NCI-H146 treated with DMSO at 0.1 percent for 48 hours (cell line): ENCODE results near the gene CEP112.
"Not testable (repeated sequence)": the region's sequence is repeated elsewhere in the genome, so short reads cannot be mapped to it uniquely, and the experiment has no call there.

ENCODE experiments used
- DNase-seq: peaks from one replicate; lab custom pipeline; 2025; ENCODE audit not compliant: unreplicated experiment; lab: John Stamatoyannopoulos, UW

CEP112 gene

DNA sequence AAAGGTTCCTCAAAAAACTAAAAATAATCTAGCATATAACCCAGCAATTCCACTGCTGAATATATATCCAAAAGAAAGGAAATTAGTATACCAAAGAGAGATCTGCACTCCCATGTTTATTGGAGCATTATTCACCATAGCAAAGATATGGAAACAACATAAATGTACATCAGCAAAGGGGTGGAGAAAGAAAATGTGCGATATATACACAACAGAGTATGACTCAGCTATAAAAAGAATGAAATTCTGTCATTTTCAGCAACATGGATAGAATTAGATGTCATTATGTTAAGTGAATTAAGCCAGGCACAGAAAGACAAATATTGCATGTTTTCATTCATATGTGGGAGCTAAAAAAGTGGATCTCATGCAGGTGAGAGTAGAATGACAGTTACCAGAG is 350.8 kb downstream of the CEP112 start:
- no peak for DNase-seq

DNA sequence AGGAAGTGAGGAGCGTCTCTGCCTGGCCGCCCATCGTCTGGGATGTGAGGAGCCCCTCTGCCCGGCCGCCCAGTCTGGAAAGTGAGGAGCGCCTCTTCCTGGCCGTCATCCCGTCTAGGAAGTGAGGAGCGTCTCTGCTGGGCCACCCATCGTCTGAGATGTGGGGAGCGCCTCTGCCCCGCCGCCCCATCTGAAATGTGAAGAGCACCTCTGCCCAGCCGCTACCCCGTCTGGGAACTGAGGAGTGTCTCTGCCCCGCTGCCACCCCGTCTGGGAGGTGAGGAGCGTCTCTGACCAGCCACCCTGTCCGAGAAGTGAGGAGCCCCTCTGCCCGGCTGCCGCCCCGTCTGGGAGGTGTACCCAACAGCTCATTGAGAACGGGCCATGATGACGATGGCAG is 354.7 kb downstream of the CEP112 start:
- DNase-seq = not testable (repeated sequence)

DNA sequence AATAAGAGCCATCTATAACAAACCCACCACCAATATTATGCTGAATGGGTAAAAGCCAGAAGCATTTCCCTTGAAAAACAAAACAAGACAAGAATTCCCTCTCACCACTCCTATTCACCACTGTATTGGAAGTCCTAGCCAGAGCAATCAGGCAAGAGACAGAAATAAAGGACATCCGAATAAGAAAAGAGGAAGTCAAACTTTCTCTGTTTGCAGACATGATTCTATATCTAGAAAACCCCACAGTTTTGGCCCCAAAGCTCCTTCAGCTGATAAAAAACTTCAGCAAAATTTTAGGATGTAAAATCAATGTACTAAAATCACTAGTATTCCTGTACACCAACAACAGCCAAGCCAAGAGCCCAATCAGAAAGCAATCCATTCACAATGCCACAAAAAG is 358.7 kb downstream of the CEP112 start:
- no peak for DNase-seq

DNA sequence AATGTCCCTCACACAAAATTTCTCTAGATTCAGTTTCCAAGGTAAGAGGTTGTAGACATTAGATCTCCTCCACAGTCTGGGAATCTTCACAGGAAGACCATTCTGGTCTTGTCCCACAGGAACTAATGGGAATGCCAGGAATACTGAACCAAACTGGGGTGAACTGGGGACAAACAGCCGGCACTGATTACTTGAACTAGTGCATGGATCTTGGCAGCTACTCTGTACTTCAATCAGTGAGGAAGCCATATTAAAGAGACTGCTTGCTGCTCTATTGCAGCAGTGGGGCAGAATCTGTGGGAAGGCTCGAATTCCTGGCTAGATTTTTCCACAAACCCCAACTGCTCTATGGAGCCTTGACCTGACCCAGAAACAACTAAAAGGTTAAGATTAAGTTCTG is 361.6 kb downstream of the CEP112 start:
- DNase-seq = no peak

DNA sequence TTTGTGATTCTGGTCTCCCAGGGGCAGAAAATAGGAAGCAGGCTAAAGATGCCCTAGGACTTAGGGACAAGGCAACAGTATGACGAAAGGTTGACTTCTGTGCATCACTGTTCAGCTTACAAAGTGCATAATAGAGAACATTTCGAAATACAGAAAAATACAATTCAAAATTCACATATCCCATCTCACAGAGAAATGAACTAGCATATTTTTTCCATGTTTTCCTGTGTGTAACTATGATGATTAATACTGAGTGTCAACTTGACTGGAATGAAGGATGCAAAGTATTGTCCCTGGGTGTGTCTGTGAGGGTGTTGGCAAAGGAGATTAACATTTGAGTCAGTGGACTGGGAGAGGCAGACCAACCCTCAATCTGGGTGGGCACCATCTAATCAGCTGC is 365.4 kb downstream of the CEP112 start:
- not testable (repeated sequence) for DNase-seq

DNA sequence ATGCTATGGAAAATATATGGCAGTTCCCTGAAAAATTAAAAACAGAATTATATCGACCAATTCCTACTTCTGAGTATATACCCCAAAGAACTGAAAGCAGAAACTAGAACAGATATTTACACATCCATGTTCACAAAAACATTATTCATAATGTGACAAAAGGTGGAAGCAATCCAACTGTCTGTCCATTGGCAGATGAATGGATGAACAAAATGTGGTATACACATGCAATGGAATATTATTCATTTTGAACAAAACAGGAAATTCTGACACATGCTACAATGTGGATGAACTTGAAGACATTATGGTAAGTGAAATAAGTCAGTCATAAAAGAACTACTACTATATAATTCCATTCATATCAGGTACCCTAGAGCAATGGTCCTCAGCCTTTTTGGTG is 367.0 kb downstream of the CEP112 start:
- no peak for DNase-seq

DNA sequence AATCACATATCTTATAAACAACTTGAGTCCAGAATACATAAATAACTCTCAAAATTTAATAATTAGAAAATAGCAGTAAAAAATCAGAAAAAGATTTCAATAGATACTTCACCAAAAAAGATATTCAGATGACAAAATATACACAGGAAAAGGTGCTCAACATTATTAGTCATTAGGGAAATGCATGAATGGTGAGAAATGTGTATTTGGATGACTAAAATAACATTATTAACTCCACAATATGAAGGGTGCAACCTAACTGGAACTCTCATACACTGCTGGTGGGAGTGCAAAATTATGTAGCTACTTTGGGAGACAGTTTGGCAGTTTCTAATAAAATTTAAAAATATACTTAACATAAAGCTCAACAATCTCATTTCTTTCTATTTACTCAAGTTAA is 368.2 kb downstream of the CEP112 start:
- DNase-seq = no peak

DNA sequence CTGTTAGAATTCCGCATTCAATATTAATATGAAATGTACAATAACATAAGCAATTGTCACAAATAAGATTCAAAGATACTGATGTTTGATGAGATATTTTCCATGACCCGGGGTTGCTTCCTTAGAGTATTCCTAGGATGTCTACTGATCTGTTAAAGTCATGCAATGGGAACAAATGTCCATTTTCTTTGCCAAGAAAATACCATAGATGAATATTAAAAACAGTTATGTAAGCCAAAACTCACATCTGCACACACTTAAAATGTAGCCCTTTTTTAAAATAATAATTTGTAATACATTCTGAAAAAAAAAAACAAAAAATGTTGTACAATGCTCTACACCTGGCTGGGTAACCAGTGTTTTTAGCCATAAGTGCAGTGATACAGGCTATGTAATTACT is 371.1 kb downstream of the CEP112 start:
- DNase-seq = no peak

DNA sequence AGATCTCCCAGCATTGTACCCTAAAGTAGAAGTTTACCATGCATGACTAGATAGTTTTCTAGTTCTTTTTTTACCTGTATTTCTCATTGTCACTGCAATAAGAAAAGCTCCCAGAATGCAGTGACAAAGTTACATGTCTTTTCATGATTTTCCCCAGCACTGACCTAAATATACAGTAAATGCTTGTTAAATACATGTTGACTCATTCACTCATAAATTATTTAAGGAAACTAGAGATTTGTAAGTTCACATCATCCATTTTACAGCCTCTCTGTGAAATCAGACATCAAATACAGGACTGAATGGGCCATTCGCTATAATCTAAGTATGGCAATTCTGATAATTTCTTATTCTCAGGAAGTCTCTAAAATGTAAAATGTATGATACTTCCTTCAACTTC is 371.6 kb downstream of the CEP112 start:
- no peak for DNase-seq

DNA sequence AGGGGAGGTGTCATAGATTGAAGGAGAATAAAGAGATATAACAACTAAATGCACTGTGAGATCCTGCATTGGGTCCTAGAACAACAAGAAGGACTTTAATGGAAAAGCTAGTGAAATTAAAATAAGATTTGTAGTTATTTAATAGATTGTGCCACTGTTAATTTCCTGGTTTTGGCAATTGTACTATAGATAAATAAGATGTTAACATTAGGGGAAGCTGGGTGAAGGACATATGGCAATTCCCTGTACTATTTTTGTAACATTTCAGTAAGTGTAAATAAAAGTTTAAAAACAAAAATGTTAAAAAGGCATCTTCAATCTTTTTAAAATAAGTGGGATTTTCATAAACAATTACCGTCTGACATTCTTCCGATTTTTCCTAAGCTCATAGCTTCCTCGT is 372.1 kb downstream of the CEP112 start:
- DNase-seq = no peak

DNA sequence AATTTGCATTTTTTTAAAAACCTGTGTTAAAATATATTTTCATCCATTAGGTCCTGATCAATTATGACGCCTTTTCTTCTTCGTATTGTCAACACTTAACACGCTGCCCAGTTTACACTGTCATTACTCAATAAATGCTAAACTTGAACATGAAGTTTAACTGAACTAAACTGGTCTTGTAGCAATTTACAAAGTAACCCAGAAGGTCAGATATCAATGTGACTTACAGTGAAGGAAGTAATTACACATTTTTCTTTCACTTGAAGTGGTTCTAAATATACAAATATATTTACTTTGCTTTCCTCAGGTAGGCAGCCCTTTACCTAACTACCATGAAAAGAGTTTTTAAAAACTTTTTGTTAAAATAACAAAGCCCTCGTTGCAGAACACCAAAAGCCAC is 374.0 kb downstream of the CEP112 start:
- DNase-seq = no peak

DNA sequence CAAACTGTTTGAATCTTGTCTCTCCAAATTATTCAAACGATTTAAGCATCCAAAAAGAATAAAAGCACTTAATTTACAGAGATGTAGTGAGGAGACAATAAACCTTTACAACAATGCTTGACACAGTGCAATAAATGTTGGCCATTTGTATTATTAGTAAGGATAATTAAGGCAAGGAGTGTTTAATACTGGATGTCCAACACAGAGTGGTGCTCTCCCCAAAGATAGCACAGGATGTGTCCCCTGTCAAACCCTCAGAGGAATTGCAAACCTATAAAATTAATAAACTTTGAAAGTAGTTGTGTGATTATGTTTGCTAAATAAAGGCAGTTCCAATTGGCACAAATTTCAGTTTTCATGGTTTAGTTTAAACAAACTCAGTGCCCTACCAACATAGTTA is 377.5 kb downstream of the CEP112 start:
- no peak for DNase-seq

DNA sequence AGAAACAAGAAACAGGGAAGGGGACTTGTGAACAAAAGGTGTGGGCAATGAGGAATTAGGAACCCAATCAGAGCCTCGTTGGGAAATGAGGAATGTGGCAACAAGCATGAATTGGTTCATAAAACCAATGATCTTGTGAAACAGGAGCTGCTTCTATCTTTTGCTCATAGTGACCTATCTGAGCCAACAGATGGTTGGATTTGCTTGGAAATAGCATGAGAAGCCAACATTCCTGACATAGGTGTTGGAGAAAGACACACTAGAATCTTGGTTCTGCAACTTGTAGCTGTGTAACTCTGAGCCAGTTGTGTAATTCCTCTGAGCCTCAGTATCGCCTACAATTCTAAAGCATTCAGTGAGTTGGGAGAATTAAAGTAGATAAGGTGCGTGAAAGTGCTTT is 378.6 kb downstream of the CEP112 start:
- no peak for DNase-seq

DNA sequence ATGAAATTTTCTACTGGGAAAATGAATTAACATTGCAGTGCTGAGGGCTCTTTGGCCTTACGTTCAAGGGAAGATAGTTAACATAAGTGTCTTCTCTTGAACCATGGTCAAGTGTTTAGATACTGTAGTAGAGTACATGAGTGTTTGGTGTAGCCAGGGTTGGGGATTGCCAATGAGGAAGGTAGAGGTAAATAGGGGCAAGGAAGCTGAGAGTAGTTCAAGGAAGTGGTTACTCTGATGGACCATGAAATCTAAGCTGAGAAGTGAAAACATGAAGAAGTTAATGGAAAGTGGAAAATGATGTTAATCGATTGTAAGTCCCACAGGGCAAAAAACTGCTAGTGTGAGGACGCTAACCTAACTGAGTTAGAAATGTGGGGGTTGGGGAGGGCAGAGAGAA is 380.9 kb downstream of the CEP112 start:
- DNase-seq = no peak

DNA sequence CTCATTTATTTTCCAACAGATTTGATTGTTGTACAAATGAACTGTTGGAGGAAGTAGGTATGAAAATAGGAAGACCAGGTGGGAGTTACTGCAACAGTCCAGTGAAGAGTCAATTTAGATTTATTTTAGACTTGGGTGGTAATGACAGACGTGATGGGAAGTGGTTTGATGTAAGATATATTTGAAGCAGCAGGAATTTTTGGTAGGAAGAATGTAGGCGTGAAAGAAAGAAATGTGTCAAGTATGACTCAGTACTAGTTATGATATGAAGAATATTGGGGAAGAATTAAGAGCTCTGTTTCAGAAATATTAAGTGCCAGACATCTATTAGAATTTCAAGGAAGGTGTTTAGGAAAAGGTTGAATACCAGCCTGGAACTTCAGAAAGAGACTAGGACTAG is 382.6 kb downstream of the CEP112 start:
- DNase-seq = no peak

DNA sequence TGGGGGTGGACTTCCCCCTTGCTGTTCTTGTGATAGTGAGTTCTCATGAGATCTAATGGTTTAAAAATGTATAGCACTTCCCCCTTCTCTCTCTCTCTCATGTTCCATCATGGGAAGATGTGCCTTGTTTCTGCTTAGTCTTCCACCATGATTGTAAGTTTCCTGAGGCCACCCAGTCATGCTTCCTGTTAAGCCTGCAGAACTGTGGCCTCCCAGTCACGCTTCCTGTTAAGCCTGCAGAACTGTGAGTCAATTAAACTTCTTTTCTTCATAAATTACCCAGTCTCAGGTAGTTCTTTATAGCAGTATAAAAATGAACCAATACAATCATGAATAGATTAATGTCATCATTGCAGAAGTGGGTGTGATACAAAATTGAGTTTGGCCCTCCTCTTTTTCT is 383.4 kb downstream of the CEP112 start:
- DNase-seq = not testable (repeated sequence)

DNA sequence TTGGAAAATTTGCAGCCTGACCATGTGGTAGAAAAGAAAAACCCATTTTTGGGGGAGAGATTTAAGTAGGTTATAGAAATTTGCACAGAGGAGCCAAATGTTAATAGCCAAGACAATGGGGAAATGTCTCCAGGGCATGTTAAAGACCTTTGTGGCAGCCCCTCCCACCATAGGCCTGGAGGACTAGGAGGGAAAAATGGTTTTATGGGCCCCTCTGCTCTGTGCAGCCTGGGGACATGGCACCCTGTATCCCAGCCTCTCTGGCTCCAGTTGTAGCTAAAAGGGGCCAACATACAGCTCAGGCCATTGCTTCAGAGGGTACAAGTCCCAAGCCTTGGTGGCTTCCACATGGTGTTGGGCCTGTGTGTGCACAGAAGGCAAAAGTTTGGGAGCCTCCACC is 384.6 kb downstream of the CEP112 start:
- DNase-seq = no peak

DNA sequence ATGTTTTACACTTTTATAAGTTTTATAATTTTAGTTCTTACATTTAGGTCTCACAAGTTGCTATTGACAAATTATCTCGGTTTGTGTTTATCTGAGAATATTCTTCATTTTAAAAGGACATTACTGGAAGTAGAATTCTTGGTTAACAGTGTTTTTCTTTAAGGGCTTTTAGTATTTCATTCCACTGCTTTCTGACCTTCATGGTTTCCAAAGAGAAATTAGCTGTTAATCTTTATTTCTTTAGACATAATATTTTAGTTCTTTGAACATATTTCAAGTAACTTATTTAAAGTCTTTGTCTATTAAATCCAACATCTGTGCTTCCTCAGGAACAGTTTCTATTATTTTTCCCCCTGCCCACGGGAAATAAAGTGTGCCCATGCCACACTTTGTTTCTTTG is 390.4 kb downstream of the CEP112 start:
- DNase-seq = no peak

DNA sequence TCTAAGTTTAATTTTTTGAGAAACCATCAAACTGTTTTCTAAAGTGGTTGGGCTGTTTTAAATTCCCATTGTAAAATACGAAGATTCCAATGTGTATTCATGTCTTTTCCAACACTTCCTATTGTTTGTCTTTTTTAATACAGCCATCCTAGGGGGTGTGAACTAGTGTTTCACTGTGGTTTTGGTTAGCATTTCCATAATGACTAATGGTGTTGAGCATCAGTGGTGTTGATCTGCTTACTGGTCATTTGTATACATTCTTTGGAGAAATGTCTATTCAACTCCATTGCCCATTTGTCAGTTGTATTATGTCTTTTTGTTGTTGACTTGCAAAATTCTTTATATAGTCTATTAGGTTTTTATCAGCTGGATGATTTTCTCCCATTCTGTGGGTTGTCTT is 391.3 kb downstream of the CEP112 start:
- DNase-seq = no peak

DNA sequence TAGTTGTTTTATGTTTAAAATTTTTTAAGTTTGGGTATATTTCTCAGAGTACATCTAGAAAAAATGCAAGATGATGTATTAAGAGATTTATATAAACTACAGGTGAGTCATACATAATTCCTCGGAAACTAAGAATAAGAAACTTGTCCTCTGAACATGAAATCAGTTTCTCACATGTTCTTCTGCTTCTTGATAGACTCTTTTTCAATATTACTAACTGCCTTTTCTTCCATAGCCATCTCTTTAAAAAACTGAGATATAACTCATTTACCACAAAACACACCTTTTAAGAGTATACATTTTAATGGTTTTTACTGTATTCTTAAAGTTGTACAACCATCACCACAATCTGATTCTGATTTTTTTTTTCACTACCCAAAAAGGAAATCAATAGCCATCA is 392.1 kb downstream of the CEP112 start:
- DNase-seq = no peak

DNA sequence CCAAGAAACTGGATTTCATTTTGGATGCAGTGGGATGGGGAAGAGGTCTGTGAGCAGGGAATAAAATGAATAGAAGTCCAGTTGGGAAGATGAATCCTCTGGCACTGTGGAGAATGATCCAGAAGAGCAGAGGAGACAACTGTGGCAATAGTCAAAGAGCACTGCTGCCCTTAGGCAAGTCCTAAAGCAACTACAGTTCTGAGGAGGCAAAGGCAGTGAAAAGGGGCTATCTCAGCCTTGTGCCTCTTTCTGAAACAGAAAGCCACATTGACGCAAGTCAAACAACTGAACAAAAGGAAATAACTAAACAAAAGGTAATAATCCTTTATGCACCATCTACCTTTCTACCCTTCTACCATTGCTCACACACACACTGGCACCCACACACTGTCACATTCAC is 392.5 kb downstream of the CEP112 start:
- DNase-seq = no peak

DNA sequence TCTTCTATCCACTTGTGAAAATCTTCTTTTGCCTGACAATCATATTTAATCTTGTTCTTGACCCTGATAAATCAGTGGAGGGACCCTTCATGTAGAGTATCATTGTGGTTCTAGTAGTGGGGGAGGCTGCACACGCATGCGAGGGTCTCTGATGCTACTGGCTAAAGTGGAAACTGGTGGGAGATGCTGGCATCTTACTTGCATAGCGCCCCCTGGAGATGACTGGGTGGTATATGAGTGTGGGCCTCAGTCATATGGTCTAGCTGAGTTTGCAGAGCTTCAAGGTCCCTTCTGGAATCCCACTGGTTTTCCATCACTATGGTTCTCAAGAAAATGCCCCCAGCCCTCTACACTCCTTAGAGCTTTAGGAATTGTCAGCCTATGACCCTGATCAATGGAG is 394.1 kb downstream of the CEP112 start:
- no peak for DNase-seq

DNA sequence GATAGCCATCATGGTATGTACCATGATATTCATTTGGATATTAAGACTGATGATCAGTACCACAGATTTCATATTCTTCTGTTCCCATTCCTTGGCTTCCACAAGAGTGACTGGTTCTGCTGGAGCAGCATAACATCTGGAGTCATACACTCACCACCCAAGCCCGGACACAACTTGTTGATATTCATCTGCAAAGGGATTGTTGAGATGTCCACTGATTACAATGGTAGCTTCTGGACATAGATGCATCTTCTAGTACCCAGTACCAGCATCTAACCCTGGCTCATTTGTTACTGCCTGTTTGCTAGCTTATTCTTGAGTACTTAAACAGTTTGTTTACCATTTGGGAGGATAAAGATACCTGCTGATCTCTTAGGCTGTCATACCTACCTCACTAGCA is 394.8 kb downstream of the CEP112 start:
- DNase-seq = no peak

DNA sequence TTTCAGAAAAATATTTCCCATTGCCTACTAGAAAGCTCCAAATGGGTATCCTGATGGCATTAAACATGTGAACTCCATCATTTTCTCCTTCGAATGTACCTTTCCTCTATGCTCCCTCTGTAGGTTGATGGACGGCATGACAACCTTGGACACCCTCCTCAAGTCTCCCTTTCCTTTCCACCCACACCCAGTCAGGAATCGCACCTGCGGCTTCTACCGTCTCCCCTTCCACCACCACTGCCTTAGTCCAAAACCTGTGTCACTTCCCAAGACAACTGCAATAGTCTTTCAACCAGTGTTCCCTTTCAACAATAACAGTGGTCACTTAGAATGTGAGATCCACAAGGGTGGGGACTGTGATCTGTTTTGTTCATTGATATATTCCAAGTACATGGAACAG is 397.4 kb downstream of the CEP112 start:
- DNase-seq = no peak
